GM23248 (cell line): ENCODE data around the gene SLC9A2.

Experiments
- EZH2 ChIP-seq: fragments of 200-600 bp; sonication (generic); IDR thresholded peaks from 2 replicates; pipeline ENCODE4 v1.6.1; 2018; ENCODE audit warnings: antibody characterized with exemption, mild to moderate bottlenecking; ENCODE audit not compliant: insufficient read depth, poor library complexity, severe bottlenecking
- EZH2phosphoT487 ChIP-seq: fragments of 200-600 bp; sonication (generic); IDR thresholded peaks from 2 replicates; pipeline ENCODE4 v1.6.1; 2018; ENCODE audit warnings: antibody characterized with exemption, moderate library complexity, mild to moderate bottlenecking, low read depth; ENCODE audit not compliant: insufficient read depth

DNA sequence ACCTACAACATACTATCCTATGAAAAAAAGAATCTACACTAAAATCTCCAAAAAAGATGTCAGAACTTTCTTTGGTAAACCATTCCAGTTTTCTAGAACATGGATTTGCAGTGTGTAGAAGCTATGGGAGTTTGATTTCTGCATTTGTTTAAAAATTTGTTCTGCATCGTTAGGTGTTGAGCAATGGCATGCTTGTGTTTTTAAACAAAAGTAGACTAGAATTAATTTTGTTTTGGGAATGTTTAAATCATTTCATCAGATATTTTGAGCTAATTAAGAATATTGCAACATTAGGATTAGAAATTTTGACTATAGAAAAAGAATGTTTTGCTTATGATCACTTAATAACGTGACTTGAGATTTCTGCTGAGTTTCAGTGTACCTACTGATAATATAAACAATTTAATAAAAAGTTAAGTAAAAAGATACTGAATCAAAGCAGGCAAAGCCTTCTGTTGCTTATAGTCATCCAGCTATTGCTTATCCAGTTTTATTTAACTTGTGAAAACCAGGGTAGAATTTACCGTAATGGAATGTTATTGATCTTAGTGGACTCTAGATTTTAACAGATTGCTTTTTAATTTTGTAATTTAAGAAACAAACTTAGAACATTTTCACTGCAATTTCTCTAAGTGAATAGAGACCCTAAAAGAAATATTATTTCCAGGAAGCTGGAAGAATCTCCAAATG is 135.2 kb downstream of the SLC9A2 start:
- TF ChIP-seq EZH2 (no peak), EZH2phosphoT487 (no peak)
